ENCODE results near the gene IL13. TPM values are rescaled to one million over a fixed set of nuclear protein-coding genes. Genes with fewer than 3 reads are reported as not detected.
"Not testable (repeated sequence)": the region's sequence is repeated elsewhere in the genome, so short reads cannot be mapped to it uniquely, and the experiment has no call there.

IL13 gene
- total RNA-seq, 4 donors from 2014 or later = 0.80 to 1.4 TPM; not detected in 2

DNA sequence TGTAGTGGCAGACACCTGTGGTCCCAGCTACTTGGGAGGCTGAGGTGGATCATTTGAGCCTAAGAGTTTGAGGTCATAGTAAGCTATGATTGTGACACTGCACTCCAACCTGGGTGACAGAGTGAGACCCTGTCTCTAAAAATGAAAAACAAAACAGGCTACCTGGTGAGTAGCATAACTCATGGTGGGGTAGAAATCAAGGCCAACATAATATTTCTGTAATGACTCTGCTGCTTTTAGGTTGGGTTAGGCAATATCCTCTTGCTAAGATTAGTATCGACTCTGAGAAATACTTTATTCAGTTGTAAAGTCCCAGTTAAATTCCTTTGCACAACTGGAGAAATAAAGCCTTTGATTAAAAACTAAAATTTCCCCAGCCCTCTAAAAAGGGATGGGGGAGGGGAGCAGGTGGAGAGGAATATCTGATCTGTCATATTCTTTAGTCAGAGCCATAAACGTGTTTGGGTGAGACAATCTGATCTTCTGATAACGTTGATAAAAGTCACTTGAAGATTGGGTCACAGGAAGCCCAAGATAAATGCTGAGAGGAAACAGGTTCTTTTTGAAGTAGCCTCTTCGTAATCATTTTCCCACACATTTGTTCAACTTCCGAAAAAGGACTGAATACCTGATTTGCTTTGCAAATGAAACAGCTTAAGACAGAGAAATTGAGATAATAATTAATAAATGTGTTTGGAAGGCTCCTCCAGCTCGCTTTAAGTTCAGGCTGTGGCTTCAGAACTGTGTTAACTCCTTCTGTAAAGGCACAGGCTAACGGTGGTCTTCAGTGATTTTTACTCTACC, 30.8 kb downstream of the IL13 start:
- Histone ChIP-seq H3K27ac (no peak overlapping the region), H3K36me3 (peaks cover 4% of the 10 kb centered on the region), H3K4me3 (no peak overlapping the region), H3K27me3 (no peaks in the 10 kb centered on the region), H3K9me3 (no peaks in the 10 kb centered on the region), H3K4me1 (no peaks in the 10 kb centered on the region)
- 52% methylated on average over 7 of the region's 7 CpGs for WGBS
- no peak for DNase-seq (ENCODE audit: low spot score in 2 of 2)
- TF ChIP-seq, protein P1, sequence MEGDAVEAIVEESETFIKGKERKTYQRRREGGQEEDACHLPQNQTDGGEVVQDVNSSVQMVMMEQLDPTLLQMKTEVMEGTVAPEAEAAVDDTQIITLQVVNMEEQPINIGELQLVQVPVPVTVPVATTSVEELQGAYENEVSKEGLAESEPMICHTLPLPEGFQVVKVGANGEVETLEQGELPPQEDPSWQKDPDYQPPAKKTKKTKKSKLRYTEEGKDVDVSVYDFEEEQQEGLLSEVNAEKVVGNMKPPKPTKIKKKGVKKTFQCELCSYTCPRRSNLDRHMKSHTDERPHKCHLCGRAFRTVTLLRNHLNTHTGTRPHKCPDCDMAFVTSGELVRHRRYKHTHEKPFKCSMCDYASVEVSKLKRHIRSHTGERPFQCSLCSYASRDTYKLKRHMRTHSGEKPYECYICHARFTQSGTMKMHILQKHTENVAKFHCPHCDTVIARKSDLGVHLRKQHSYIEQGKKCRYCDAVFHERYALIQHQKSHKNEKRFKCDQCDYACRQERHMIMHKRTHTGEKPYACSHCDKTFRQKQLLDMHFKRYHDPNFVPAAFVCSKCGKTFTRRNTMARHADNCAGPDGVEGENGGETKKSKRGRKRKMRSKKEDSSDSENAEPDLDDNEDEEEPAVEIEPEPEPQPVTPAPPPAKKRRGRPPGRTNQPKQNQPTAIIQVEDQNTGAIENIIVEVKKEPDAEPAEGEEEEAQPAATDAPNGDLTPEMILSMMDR (IDR thresholded peaks at IDR 0.05) = no peak
- TF ChIP-seq EP300 (IDR thresholded peaks at IDR 0.05) (no peak), POLR2AphosphoS5 (IDR thresholded peaks at IDR 0.05) (no peak), POLR2A (IDR thresholded peaks at IDR 0.05) (no peak)

DNA sequence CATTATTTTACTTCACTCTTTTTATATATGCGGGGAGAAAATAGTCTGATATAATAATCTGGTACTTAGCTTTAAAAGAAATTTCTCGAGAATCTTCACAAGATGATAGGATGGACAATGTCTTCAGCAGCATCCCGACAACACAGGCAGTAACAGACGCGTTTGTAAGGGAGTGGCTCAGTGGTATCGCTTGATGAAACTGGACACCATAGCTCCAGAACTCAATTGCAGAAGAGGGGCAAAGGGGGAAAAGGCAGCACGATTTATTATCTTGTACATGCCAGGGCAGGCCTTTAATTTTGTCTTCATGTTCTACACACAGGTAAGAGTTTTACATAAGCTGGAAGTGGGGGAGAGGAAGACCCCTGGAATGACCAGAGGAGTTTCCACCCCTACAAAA, 31.5 kb downstream of the IL13 start:
- WGBS = 71% methylated on average over 7 of the region's 7 CpGs
- TF ChIP-seq EP300 (IDR thresholded peaks at IDR 0.05) = no peak
- TF ChIP-seq, protein P1 (IDR thresholded peaks at IDR 0.05) = no peak
- TF ChIP-seq POLR2A (IDR thresholded peaks at IDR 0.05) = no peak
- TF ChIP-seq POLR2AphosphoS5 (IDR thresholded peaks at IDR 0.05) = no peak

DNA sequence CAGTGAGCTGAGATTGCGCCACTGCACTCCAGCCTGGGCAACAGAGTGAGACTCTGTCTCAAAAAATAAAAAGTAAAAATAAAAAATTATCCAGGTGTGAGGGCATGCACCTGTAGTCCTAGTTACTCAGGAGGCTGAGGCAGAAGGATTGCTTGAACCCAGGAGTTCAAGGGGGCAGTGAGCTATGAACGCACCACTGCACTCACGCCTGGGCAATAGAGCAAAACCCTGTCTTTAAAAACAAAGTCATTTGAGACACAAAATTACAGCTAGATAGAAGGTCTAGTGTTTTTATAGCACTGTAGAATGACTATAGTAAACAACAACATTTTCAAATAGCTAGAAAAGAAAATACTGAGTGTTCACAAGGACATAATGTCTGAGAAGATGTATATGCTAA, 32.2 kb downstream of the IL13 start:
- H3K27ac ChIP-seq = no peak overlapping the region
- no peaks in the 10 kb centered on the region for H3K4me1 ChIP-seq
- 100% methylated on average over 3 of the region's 3 CpGs for WGBS
- DNase-seq (ENCODE audit: low spot score in 2 of 2) = no peak
- peaks cover 7% of the 10 kb centered on the region for H3K36me3 ChIP-seq
- TF ChIP-seq POLR2A (IDR thresholded peaks at IDR 0.05) = no peak
- TF ChIP-seq, protein P1 (IDR thresholded peaks at IDR 0.05) = no peak
- no peak for TF ChIP-seq EP300 (IDR thresholded peaks at IDR 0.05)
- TF ChIP-seq POLR2AphosphoS5 (IDR thresholded peaks at IDR 0.05) = no peak
- no peaks in the 10 kb centered on the region for H3K9me3 ChIP-seq
- no peak overlapping the region for H3K4me3 ChIP-seq
- H3K27me3 ChIP-seq = no peaks in the 10 kb centered on the region

More for the DNA sequence above, 31.5 kb downstream of the IL13 start:
- no peaks in the 10 kb centered on the region for H3K9me3 ChIP-seq
- no peak overlapping the region for H3K27ac ChIP-seq
- no peak overlapping the region for H3K4me3 ChIP-seq
- no peaks in the 10 kb centered on the region for H3K27me3 ChIP-seq
- no peaks in the 10 kb centered on the region for H3K4me1 ChIP-seq
- no peak for DNase-seq (ENCODE audit: low spot score in 2 of 2)
- peaks cover 5% of the 10 kb centered on the region for H3K36me3 ChIP-seq

DNA sequence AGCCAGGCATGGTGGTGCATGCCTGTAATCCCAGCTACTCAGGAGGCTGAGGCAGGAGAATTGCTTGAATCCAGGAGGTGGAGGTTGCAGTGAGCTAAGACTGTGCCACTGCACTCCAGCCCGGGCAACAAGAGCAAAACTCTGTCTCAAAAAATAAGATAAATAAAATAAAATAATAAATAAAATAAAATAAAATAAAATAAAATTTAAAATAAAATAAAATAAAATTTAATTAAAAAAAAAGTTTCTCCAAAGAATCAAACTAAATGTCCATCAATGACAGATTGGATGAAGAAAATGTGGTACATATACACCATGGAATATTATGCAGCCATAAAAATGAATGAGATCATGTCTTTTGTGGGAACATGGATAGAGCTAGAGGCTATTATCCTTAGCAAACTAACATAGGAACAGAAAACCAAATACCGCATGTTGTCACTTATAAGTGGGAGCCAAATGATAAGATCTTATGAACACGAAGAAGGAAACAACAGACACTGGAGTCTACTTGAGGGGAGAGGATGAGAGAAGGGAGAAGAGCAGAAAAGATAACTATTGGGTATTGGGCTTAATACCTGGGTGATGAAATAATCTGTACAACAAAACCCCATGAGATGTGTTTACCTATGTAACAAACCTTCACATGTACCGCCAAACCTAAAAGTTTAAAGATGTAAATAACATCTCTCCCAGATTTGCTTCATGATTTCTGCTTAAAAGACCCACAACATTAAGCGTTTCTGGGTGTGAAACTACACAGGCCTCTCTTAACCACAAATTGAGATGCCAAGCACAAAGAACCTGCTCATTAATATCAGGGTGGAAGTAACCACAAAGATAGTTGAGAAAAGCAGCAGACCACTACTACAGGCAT, 34.0 kb downstream of the IL13 start:
- H3K27me3 ChIP-seq; H3K27ac ChIP-seq; H3K4me3 ChIP-seq; DNase-seq (ENCODE audit: low spot score in 2 of 2); H3K4me1 ChIP-seq; H3K9me3 ChIP-seq: not testable (repeated sequence)
- H3K36me3 ChIP-seq = peaks cover 19% of the 10 kb centered on the region
- WGBS = 88% methylated on average over 5 of the region's 5 CpGs

DNA sequence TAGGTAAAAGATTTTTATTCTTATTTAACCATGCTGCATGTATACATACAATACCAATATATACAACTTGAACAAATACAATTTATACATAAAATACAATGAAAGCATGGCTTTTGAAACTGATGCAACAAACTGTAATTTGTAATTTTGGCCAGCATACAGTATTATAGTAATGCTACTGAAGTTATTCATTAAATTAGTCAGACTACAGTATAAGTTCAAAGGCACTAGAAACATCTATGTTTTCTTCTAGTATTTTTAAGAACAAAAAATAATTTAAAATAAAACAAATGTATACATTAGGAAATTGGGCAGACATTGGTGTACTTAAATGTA, 34.6 kb downstream of the IL13 start:
- Histone ChIP-seq H3K4me3 (no peak overlapping the region), H3K9me3 (no peaks in the 10 kb centered on the region), H3K27ac (no peak overlapping the region), H3K36me3 (peaks cover 19% of the 10 kb centered on the region), H3K4me1 (no peaks in the 10 kb centered on the region), H3K27me3 (no peaks in the 10 kb centered on the region)
- TF ChIP-seq POLR2AphosphoS5 (IDR thresholded peaks at IDR 0.05) = no peak
- TF ChIP-seq, protein P1 (IDR thresholded peaks at IDR 0.05) = no peak
- TF ChIP-seq POLR2A (IDR thresholded peaks at IDR 0.05) = no peak
- no peak for TF ChIP-seq EP300 (IDR thresholded peaks at IDR 0.05)
- no peak for DNase-seq (ENCODE audit: low spot score in 2 of 2)
